KOPT-K1 (cell line): ENCODE measurements around the gene KIZ.
"Not testable (repeated sequence)": the region's sequence is repeated elsewhere in the genome, so short reads cannot be mapped to it uniquely, and the experiment has no call there.

ENCODE experiments used
- H3K27ac ChIP-seq: fragments of 200-600 bp; sonication (generic); 2 replicates; pipeline ENCODE4 v1.5.1; 2016; ENCODE audit warnings: antibody characterized with exemption, mild to moderate bottlenecking, low read depth, low read length; ENCODE audit not compliant: poor library complexity, severe bottlenecking
- H3K36me3 ChIP-seq: fragments of 200-600 bp; sonication (generic); 2 replicates; pipeline ENCODE4 v1.5.1; 2017; ENCODE audit warnings: antibody characterized with exemption, mild to moderate bottlenecking, low read length, moderate library complexity; ENCODE audit not compliant: insufficient read depth
- H3K9me3 ChIP-seq: fragments of 200-600 bp; sonication (generic); 2 replicates; pipeline ENCODE4 v1.5.1; 2017; ENCODE audit warnings: antibody characterized with exemption, low read length, mild to moderate bottlenecking; ENCODE audit not compliant: insufficient read depth, poor library complexity, severe bottlenecking

The KIZ gene

DNA sequence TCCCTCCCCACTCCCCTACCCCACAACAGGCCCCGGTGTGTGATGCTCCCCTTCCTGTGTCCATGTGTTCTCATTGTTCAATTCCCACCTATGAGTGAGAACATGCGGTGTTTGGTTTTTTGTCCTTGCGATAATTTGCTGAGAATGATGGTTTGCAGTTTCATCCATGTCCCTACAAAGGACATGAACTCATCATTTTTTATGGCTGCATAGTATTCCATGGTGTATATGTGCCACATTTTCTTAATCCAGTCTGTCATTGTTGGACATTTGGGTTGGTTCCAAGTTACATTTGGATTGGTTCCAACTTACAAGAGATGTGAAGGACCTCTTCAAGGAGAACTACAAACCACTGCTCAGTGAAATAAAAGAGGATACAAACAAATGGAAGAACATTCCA lies 42.2 kb downstream of the KIZ start:
- Histone ChIP-seq H3K9me3 (peaks cover 37% of the 10 kb centered on the region), H3K27ac (peak overlapping the region; percentile 93)
- H3K36me3 ChIP-seq: not testable (repeated sequence)

DNA sequence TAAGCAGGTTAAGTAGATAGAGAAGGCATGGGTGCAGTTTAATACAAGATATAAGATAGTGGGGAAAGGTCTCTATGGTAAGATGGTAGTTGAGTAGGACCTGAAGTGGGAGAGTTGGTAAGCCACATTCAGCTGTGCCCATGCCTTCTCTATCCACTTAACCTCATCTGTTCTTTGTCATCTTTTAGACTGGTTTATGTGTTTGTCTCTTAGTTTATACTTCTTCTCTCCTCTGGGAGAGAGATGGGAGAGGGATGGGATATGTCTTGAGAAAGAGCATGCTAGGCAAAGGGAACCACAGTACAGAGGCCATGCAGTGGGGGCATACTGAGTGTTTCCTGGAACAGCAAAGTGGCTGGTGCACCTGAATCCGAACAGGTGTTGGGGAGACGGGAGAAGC lies 46.7 kb downstream of the KIZ start:
- no peak overlapping the region for H3K27ac ChIP-seq
- no peaks in the 10 kb centered on the region for H3K36me3 ChIP-seq
- peaks cover 33% of the 10 kb centered on the region for H3K9me3 ChIP-seq

DNA sequence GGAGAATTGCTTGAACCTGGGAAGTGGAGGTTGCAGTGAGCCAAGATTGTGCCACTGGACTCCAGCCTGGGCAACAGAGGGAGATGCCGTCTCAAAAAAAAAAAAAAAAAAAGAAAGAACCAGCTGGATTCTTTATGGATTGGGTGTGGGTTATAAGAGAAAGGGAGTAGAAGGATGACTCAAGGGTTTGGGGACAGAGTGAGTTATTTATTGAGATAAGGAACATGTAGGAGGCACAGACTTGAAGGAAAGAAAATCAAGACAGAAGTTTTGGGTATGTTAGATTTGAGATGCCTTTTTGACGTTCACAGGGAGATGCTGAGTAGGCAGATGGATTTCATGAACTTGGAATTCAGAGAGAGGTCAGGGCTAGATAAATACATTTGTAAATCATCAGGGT lies 47.6 kb downstream of the KIZ start:
- Histone ChIP-seq H3K27ac (no peak overlapping the region), H3K9me3 (peaks cover 31% of the 10 kb centered on the region), H3K36me3 (no peaks in the 10 kb centered on the region)

DNA sequence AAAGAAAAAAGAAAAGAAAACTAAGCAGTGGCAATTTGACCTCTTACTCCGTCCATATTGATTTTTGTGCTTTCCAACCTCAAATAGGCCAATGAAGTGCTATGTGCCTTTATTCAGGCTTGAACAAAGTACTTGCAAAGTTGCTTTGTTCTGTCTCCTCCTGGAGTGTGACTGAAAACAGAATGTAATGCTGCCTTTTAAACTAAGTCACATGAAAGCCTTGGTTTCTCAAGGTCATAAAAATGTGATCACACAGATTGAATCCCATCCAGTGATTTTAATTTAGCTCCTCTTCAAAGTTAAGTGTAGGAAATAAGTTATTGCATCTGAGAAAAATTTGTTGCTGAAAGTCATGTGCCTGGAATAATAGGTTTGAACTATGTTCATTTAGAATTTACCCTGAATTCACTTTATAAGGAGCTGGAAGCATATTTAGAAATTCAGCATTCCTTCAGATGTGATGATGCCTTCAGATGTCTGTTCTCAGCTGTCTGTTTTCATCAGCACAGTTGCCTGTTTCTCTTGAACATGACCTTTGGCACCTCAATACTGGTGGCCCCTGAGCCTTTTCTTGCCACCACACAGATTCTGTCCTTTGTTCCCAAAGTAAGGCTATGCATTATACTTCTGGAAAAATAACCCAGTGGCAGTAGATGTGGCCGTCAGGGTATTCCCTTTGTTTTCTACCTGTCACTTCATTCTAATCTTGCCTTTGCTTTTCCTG lies 48.8 kb downstream of the KIZ start:
- Histone ChIP-seq H3K36me3 (no peaks in the 10 kb centered on the region), H3K9me3 (peaks cover 27% of the 10 kb centered on the region), H3K27ac (peak overlapping the region; percentile 49)

DNA sequence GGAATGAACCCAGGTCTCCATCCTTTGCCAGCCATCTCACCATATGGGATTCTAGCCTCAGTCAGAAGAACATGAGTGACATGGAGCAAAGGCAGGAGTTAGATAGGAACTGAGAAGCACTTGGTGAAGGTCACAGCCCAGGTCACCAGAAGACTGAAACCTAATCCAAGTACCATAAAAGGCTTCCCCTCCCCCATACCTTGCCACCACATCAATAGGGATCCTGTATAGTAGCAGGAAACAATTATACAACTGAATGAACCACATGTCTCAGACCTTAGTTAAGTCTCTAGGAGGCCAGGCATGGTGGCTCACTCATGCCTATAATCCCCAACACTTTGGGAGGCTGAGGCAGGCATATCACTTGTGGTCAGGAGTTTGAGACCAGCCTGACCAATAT lies 49.6 kb downstream of the KIZ start:
- Histone ChIP-seq H3K9me3 (peaks cover 23% of the 10 kb centered on the region), H3K27ac (peak overlapping the region; percentile 49)

DNA sequence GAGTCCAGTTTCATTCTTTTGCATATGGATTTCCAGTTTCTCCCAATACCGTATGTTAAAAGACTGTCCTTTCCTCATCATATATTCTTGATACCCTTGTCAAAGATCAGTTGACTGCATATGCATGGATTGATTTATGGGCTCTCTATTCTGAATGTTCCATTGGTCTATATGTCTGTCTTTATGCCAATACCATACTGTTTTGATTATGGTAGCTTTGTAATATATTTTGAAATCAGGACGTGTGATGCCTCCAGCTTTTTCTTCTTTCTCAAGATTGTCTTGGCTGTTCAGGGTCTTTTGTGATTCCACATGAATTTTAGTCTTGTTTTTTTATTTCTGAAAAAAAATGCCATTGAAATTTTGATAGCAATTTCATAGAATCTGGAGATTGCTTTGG lies 51.9 kb downstream of the KIZ start:
- Histone ChIP-seq H3K36me3 (no peaks in the 10 kb centered on the region), H3K27ac (no peak overlapping the region), H3K9me3 (peaks cover 10% of the 10 kb centered on the region)

More for the DNA sequence above, 49.6 kb downstream of the KIZ start:
- H3K36me3 ChIP-seq: no peaks in the 10 kb centered on the region

DNA sequence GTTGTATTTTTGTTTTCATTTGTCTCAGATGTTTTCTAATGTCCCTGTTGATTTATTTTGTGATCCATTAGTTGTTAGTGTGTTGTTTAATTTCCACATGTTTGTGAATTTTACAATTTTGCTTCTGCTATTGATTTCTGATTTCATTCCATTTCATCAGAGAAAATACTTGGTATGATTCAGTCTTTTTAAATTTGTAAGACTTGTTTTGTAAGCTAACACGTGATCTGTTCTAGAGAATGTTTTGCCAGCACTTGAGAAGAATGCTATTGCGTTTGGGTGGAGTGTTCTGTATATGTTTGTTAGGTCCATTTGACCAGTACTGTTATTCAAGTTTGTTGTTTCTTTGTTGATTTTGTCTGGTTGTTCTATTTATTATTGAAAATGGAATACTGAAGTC lies 53.9 kb downstream of the KIZ start:
- H3K36me3 ChIP-seq: no peaks in the 10 kb centered on the region
- peaks cover 10% of the 10 kb centered on the region for H3K9me3 ChIP-seq
- H3K27ac ChIP-seq: no peak overlapping the region

DNA sequence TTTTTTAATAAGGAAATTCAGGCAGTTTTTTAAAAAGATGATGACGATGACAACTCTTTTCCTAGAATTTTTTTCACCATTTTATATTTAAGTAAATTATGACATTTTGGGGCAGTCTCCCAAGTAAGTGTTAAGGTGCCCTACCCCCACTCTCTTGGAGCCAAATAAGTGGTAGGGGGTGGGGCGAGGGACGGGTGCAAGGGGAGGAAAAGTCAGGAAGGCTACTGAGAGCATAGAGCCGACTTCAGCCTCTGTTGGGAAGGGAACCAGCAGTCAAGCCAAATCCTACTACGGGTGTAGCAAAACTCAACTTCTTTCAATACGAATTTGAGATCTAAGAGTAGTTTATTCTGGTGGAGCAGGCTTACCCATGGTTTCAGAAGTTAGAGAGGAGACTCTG lies 54.4 kb downstream of the KIZ start:
- no peak overlapping the region for H3K27ac ChIP-seq
- peaks cover 10% of the 10 kb centered on the region for H3K9me3 ChIP-seq
- no peaks in the 10 kb centered on the region for H3K36me3 ChIP-seq

DNA sequence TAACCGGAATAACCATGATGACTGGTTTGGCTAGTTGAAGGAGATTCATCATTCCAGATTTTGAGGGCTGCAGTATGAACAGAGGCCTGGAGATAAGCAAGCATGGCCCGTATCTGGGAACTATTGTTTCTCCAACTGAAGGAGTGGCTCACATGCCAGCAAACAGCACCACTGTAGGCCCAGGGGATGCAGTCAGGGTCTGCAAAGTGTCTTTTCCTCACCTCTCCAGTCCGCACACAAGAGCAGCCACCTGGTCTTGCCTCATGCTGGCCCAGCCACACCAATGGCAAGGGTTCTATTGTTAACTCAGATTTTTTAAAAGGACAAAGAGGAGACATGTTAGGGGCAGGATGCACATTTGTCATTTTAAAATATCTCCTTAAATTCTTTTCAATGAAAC lies 55.1 kb downstream of the KIZ start:
- H3K9me3 ChIP-seq: peaks cover 10% of the 10 kb centered on the region
- H3K36me3 ChIP-seq: no peaks in the 10 kb centered on the region
- H3K27ac ChIP-seq: no peak overlapping the region

DNA sequence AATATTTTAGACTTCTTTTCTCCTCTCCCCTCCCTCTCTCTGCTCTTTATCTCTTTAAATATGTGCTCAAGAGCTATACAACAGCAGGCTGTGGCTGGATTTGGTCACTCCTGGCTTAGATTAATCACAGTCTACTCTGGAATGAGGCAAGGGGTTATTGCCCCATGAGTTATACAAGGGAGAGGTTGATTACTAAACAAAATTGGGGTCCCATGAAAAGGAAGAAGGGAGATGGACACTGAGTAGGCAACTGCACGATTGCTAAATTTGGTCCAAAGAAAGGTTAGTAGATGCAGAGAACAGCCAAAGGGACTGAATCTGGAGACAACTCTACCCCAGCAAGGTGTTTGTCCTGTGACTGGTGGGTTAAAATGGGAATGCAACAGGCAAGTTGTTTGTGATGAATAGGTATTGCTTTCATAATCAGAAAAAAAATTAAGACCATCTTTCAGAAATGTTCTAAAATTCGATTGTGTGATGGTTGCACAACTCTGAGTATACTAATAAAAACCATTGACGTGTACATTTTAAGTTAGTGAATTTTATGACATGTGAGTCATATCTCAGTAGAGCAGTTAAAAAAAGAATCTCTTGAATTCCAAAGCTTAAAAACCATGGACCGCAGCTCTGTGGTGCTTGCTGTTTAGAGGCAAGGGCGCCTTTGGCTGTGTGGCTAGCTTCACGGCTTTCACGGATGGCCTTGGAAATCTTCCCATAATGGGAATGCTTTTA lies 57.1 kb downstream of the KIZ start:
- no peaks in the 10 kb centered on the region for H3K36me3 ChIP-seq
- H3K9me3 ChIP-seq: peaks cover 2% of the 10 kb centered on the region
- H3K27ac ChIP-seq: no peak overlapping the region

DNA sequence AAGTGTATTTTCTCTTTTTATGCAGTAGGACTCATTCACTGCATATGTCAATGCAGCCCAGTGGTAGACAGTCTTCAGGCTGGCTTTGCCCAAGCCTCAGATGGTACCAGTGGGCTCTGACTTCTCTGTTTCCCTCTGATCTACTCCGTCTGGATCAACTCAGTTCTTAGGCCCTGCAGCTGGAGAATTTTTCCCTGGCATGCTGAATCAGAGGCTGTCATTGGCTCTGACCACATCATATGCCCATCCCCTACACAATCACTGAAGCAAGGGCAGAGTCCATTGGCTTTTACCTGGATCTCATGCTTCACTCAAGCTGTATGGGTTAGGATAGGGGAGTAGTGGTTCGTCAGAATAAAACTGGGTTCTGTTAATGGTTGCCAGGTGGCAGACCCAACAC lies 57.8 kb downstream of the KIZ start:
- H3K27ac ChIP-seq: no peak overlapping the region
- H3K9me3 ChIP-seq: no peaks in the 10 kb centered on the region
- no peaks in the 10 kb centered on the region for H3K36me3 ChIP-seq

DNA sequence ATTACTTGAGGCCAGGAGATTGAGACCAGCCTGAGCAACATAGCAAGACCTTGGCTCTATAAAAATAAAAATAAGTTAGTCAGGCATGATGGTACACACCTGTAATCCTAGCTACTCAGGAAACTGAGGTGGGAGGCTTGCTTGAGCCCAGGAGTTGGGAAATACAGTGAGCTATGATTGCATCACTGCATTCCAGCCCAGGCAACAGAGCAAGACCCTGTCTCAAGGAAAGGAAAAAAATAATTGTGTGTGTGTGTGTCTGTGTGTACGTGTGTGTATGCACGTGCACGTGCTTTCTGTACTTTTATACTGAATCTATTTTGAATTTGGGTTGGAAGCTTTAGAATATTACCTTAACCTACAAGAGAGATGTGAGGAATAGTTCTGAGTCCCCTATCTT lies 58.9 kb downstream of the KIZ start:
- Histone ChIP-seq H3K27ac (no peak overlapping the region), H3K36me3 (no peaks in the 10 kb centered on the region), H3K9me3 (no peaks in the 10 kb centered on the region)

DNA sequence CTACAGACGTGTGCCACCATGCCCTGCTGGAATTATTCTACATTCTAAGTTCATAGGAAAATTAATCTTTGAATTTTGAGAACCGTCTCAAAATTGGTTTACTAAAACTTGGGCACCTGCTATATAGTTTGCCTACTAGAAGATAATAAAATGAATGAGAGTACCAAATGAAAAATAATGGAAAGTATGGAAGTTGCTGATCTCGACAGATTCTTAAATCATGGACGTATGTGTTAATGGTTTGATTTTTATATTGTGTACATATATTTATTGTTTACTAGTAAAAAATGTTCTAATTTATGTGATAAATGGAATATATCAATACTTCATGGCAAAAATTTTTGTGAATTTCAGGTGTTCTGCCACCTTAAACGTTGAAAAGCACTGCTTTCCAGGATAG lies 60.0 kb downstream of the KIZ start:
- Histone ChIP-seq H3K36me3 (no peaks in the 10 kb centered on the region), H3K27ac (no peak overlapping the region), H3K9me3 (no peaks in the 10 kb centered on the region)

DNA sequence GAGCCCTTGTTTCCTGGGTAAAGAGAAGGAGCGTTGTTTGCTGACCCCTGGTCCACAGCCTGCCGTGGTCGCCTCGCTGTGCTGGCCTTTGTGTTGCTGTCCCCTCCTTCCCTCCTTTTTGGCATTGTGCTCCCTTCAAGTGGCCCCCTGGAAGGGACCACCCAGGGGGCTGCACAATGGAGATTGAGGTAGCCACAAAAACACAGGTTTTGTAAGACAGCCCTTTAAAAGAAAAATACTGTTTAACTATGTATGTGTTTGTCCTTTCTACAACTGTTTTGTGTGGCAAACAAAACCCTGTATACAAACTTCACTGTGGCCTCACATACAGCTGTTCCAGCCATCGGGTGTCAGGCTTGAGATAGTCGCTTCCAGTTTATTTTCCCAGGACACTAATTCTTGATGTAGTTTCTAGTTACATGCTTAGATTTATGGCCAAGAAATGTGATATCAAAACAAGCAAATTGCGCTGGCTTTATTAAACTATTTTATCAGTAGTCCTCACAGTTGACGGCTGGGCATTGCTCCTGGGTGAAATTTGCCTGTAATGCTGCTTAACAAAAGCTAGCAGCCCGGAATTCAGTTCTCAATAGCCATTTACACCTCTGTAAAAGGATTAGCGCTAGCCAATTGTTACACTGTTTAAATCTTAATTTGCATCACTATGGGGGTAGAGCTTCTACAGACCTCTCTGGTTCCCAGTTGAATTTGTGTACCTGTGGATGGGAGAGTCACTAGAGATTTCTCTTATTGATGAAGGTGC lies 64.1 kb downstream of the KIZ start:
- Histone ChIP-seq H3K9me3 (no peaks in the 10 kb centered on the region), H3K27ac (no peak overlapping the region), H3K36me3 (no peaks in the 10 kb centered on the region)

DNA sequence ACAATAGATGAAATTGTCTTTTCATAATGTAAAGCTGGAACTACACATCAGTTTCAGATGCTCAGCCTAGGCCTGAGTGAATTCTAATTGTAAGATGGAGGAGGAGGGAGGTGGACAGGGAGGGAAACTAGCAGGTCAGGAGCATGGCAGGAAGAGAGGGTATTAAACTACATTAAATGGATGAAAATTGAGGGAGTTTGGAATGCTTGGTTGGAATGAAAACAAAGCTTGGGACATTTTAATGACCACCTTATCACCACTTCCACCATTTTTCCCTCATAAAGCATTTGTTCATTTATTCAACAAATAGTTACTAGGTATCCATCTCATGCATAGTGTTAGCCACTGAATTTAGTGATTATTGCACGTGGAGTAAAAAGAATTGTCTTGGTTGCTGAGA lies 65.0 kb downstream of the KIZ start:
- Histone ChIP-seq H3K27ac (no peak overlapping the region), H3K36me3 (no peaks in the 10 kb centered on the region), H3K9me3 (no peaks in the 10 kb centered on the region)
